GM21390 (cell line): ENCODE measurements around the gene GINM1.

ENCODE experiments used
- ATAC-seq: cut with Tn5 transposase; IDR thresholded peaks from one replicate; pipeline ENCODE4 v1.9.1; 2021; ENCODE audit not compliant: unreplicated experiment

GINM1 gene

DNA sequence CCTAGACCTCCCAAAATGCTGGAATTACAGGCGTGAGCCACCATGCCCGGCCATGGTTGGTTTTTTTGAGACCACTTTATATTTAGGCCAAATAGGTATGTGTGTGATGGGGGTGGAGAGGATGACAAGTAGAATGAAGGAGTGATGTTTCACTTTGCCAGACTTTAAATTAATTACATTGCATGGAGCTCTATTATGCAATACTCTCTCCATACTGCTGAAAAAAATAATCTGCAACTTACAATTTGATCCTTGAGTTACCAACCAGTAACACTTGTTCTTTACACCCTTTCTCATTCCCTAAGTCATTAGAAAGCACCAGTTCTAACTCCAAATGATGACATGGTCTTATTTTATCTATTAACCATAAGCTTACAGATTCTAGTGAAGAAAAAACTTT lies 26.8 kb downstream of the GINM1 start:
- ATAC-seq: no peak

DNA sequence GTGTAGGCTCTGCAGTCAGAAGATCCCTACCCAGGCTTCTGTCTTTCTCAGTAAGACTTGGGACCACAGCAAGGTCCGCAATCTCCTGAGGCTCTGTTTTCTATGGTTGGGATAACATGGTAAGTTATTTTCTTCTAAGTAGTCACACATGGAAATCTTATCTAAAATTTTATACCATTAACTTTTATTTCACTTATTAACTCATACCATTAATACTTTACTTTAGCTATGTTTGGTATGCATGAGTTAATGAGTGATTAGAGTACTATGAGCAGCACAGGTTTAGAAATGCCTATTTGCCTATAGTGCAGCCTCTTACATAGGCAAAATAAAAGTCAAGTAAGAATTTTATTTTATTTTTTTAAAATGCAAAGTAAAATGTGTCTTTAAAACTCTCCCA lies 27.2 kb downstream of the GINM1 start:
- ATAC-seq: no peak

DNA sequence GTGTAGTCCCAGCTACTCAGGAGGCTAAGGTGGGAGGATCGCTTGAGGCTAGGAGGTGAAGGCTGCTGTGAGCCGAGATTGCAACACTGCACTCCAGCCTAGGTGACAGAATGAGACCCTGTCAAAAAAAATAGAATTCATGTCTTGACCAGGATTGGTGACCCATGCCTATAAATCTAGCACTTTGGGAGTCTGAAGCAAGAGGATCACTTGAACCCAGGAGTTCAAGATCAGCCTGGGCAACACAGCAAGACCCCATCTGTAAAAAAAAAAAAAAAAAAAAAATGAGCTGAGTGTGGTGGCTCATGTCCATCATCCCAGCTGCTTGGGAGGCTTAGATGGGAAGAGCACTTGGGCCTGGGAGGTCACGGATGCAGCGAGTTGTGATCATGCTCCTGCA lies 34.3 kb downstream of the GINM1 start:
- ATAC-seq: no peak

DNA sequence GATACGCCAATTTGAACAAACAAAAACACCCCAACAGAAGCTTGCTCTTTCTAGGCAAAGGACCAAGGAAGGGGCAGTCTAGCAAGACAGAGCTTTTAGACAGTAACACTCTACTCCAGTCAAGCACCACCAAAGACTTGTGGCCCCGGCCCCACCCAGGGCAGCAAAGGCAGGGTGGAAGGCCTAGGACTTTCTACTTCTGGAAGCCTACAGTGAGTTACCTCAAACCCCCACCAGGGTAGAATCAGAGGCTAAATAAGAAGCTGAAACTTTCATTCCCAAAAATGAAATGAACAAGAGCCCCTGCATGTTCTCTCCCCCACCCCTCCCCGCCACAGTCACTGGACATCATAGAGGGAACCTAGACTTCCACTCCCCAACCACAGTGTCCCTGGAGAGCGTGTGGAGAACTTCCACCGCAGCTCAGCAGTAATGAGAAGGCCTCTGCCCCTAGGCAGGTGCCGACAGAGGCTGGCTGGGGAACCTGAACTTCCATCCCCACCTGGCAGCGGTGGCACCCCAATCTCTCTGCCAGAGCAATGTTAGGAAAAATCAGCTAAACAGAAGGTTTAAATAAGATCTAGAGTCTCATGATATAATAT lies 42.3 kb downstream of the GINM1 start:
- ATAC-seq: peak; percentile 60

DNA sequence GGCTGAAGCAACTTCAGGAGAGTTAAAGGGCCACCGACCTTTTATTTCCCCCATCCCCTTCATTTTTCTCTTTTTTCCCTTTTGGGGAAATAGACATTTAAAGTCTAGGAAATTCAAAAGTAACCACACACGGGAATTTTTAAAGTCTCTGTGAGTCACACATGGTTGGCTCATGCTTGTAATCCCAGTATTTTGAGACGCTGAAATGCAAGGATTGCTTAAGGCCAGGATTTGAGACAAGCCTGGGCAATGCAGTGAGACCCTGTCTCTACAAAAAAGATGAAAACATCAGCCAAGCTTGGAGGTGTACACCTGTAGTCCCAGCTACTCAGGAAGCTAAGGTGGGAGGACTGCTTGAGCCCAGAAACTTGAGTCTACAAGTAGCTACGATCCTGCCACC lies 48.2 kb downstream of the GINM1 start:
- no peak for ATAC-seq

DNA sequence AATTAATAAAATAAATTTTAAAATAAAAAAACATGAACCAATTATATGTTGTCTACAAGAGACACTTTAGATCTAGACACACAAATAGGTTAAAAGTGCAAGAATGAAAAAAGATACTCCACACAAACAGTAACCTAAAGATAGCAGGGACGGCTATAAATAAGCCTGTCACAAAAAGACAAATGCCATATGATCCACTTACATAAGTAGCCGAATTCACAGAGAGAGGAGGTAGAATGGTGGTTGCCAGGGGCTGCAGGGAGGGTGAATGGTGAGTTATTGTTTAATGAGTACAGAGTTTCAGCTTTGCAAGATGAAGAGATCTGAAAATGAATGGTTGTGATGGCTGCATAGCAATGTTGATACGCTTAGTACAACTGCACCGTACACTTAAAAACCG lies 49.6 kb downstream of the GINM1 start:
- no peak for ATAC-seq

DNA sequence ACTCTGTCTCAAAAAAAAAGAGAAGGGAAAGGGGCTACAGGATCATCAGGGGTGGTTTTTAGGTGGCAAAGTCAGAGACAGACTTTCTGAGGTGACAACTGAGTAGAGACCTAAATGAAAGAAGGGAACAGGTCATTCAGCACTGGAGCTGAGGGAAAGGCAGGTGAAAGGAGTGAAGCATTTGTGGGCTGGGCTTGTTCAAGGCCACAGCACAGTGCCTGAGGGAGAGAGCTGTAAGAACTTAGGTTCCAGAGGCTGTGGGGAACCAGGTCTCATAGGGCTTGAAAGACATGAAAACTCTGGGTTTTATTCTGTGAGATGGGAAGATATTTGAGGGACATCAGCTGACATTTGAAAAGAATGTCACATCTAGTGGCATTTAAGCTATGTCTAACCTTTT lies 61.5 kb downstream of the GINM1 start:
- no peak for ATAC-seq

DNA sequence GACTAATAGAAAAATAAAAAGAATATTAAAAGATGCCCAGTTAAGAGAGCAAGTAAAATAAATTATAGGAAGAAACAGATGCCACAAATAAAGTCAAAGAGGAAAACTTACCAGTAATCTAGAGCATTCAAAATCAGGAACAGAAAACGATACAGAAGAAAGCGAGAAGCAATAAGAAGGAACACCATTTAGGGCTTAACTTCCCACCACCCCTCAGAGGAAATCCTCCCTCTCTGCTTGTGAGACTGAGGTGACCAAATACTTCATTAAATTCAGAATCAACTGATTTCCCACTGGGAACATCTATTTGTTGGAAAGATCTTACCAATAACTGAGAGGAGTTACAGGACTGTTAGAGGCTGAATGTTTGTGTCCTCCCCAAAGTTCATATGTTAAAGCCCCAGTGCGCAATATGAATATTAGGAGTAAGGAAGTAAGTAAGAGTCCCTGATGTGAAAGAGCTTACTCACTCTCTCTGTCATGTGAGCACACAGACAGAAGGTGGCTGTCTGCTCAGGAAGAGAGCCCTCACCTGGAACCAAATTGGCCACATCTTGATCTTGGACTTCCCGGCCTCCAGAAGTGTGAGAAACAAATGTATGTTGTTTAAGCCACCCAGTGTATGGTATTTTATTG lies 62.8 kb downstream of the GINM1 start:
- peak; percentile 88 for ATAC-seq

DNA sequence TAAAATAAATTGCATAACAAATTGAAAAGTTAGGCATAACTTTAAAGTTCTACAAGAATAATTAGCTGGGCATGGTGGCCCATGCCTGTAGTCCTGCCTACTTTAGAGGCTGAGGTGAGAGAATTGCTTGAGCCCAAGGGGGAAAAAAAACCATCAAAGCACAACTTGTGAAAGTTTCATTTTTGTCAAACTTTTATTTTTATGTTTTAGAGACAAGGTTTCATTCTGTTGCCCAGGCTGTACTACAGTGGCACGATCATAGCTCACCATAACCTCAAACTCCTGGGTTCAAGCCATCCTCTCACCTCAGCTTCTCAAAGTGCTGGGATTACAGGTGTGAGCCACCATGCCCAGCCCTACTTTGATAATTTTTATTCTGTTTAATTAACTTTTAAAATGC lies 68.1 kb downstream of the GINM1 start:
- no peak for ATAC-seq

DNA sequence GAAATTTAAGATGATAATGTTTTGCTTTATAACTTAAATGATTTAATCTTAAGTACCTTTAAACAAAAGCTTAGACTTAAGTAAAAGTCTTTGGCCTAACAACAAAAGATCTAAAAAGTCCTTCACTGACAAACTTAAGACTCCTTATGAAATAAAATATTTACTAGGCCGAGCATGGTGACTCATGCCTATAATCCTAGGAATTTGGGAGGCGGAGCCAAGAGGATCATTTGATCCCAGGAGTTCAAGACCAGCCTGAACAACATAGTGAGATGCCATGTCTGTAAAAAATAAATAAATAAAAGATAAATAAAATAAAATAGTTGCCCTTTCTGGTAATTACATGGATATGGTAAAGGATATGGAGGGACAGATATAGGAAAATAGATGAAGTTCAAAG lies 69.9 kb downstream of the GINM1 start:
- no peak for ATAC-seq
